ENCODE measurements around the gene HSPH1.

Gene HSPH1

DNA sequence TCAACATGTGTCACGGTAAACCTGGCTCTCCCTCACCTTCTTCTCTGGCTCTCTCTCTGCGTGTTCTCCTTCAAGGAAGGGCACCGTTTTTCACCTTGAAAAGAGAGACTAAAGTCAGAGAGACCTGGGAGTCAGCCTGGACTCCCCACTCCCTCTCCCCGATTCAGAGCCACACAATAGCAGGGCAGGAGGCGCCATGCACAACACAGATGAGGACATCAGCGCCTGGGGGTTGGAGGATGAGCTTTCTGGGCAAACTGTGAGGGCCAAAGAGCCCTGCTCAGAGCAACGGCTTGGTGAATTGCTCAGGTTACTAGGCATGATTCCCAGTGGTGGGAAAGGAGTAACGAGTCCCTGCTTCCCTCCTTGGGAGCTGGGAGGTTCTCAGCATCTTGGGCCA lies 32.3 kb downstream of the HSPH1 start:
- H3K27ac ChIP-seq: no peak overlapping the region
- no peak for TF ChIP-seq ZFX (IDR thresholded peaks at IDR 0.05; ENCODE audit: borderline replicate concordance)
- TF ChIP-seq, protein P1, sequence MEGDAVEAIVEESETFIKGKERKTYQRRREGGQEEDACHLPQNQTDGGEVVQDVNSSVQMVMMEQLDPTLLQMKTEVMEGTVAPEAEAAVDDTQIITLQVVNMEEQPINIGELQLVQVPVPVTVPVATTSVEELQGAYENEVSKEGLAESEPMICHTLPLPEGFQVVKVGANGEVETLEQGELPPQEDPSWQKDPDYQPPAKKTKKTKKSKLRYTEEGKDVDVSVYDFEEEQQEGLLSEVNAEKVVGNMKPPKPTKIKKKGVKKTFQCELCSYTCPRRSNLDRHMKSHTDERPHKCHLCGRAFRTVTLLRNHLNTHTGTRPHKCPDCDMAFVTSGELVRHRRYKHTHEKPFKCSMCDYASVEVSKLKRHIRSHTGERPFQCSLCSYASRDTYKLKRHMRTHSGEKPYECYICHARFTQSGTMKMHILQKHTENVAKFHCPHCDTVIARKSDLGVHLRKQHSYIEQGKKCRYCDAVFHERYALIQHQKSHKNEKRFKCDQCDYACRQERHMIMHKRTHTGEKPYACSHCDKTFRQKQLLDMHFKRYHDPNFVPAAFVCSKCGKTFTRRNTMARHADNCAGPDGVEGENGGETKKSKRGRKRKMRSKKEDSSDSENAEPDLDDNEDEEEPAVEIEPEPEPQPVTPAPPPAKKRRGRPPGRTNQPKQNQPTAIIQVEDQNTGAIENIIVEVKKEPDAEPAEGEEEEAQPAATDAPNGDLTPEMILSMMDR (IDR thresholded peaks at IDR 0.05): no peak

DNA sequence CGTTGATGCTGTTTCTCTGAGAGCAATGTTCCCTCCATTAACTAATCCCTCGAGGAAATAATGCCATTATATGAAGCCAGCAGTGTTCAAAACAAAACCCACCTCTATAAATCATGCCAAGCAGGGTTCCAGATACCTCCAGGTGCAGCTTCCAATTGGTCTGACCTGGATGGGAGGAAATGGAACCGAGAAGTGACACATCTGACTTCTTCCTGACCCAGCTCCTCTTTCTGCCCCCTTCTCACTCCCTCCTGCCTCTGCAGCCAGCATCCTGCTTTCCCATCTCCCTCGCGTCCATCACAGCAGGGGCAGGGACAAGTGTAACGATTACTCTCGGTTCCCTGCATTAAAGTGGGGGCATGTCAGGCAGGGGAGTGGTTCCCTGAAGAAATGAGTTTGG lies 37.5 kb downstream of the HSPH1 start:
- no peak for TF ChIP-seq ZFX (IDR thresholded peaks at IDR 0.05; ENCODE audit: borderline replicate concordance)
- TF ChIP-seq, protein P1 (IDR thresholded peaks at IDR 0.05): no peak

DNA sequence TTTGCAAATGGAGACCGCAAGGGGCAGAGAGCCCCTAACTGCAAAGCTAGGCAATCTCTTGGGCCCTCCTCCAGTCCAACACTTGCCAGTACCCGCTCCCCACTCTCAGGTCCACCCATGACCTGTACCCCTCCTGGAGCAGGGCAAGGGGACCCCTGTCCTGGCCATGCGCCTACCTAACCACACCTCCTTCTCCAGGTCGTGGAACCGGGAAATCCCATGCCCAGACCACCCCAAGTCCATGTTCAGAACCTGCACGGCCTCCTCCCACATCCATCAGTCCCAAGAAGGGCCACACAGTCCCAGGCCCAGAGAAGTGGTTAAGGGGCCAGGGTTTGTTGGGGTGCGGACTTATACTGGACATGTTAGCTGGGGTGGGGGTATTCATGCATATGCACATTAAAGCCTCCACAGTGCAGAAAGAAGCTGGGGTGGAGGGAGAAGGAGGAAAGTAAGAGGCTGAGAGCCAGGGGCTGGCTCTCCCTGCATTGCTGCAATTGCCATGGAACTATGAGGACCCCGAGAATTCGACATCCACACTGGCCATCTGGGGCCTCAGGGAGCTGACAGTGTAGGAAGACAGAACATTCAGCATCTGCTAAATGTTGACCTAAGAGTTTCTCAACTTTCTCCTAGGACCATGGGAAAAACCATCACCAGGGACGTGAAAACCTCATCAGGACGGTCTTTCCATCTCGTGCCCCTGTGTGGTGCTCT lies 39.0 kb downstream of the HSPH1 start:
- TF ChIP-seq ZFX (IDR thresholded peaks at IDR 0.05; ENCODE audit: borderline replicate concordance): no peak
- TF ChIP-seq, protein P1 (IDR thresholded peaks at IDR 0.05): no peak
- H3K27ac ChIP-seq: no peak overlapping the region

More for the DNA sequence above, 37.5 kb downstream of the HSPH1 start:
- H3K27ac ChIP-seq: no peak overlapping the region

DNA sequence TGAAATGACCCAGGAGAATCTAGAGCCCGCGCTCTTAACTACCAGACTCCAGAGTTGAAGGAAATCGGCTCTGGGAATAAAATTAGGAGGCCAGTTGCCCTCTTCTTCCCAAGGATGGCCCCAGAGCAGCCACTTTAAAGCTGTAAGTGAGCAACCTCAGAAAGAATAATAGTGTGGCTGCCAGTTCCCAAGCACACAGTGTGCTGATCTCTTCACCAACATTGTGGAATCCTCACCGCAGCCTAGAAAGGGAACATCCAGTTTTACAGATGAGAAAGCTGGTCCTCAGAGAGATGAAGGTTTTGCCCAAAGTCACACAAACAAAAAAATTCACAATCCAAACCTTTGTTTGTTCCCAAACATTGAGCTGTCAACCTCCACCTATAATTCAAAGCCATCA lies 39.6 kb downstream of the HSPH1 start:
- TF ChIP-seq ZFX (IDR thresholded peaks at IDR 0.05; ENCODE audit: borderline replicate concordance): no peak
- no peak overlapping the region for H3K27ac ChIP-seq

DNA sequence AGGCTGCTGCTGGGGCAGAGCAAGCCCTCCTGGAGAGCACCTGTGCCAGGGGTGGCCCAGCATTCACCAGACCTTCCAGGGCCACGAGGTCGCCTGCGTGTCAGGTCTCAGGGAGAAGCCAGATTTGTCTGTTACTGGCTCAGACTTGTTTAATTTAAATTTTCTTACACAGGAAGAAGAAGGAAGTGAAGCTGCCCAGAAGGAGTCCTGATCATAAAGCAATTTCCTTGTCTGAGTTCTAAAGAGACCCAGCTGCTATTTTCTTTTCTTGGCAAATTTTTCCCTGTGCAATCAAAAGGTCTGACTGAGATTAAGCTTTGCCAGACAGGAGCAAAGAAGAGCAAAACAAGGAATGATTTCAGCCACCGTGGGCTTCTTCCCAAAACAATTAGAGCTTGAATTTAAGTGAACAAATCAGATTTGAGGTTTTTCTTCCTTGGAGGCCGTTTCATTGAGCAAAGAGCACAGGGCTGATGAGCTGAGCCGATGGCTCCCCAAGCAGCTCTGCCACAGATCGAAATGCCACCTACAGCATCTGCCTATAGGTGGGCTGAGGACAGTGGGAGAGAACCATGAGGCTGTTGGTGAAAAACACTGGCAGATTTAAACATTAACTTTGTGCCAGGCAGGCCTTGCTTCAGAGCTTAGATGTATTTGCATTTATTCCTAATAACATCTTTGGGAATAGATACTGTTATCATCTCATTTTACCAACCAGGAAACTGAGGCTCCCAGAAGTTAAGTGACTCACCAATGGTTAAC lies 40.1 kb downstream of the HSPH1 start:
- no peak overlapping the region for H3K27ac ChIP-seq
- no peak for TF ChIP-seq ZFX (IDR thresholded peaks at IDR 0.05; ENCODE audit: borderline replicate concordance)
- TF ChIP-seq, protein P1 (IDR thresholded peaks at IDR 0.05): no peak

DNA sequence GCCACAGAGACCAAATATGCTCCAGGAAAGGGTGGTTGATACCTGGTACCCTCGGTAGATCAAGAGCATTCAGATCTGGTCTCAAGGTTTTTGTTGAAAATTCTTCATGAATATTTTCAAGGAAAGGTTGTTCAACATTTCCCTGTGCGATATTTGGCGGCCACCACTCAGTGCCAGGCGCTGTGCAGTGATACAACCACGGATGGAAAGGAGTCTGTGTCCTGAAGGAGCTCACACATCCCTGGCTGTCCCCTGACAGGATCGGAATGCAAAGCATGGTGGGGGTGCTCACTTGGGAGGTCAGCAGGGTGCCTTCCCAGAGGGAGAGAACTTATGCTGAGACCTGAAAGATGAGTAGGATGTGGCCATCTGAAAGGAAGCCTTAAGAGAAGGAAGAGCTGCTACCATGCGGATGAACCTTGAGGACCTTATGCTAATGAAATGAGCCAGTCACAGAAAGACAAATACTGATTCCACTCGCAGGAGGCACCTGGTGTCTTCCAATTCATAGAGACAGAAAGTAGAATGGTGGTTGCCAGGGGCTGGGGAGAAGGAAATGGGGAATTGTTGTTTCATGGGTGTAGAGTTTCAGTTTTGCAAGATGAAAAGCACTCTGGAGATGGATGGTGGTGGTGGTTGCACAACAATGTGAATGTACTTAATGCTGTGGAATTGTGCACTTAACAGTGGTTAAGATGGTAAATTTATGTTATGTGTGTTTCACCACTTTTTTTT lies 41.6 kb downstream of the HSPH1 start:
- H3K27ac ChIP-seq: no peak overlapping the region
- TF ChIP-seq, protein P1 (IDR thresholded peaks at IDR 0.05): no peak
- TF ChIP-seq ZFX (IDR thresholded peaks at IDR 0.05; ENCODE audit: borderline replicate concordance): no peak

DNA sequence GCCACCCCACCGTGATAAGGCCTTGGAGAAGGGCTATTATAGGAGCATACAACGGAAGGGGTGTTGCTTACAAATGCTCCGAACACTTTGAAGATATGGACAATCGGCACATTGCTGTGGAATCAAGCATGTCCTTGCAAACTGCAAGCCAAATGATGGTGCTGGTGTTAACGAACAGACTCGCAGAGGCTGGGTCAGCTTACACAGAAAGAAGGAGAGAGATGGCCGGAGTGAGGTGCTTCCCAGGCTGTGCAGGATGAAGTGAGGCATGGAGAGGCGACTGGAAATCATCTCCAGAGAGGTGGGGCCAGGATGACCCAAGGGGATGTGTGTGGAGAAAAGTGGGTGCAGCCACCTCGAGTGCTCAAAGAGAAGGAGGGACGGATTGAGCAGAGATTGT lies 42.2 kb downstream of the HSPH1 start:
- TF ChIP-seq, protein P1 (IDR thresholded peaks at IDR 0.05): no peak
- TF ChIP-seq ZFX (IDR thresholded peaks at IDR 0.05; ENCODE audit: borderline replicate concordance): no peak

More for the DNA sequence above, 42.2 kb downstream of the HSPH1 start:
- no peak overlapping the region for H3K27ac ChIP-seq

All from 22Rv1 (cell line).